Stimulated activated CD8-positive, alpha-beta memory T cell treated with anti-CD3 and anti-CD28 coated beads, Interleukin-2, amount 100 ng/mL, for 48 hours (primary cell): Measurements from ENCODE around the gene CCDC120.

Source experiments
- DNase-seq, 2 donors: peaks; one replicate each; pipeline ENCODE4 v3.0.0-alpha.2; 2020; ENCODE audit warnings: low read depth in 2 of 2

The CCDC120 gene, protein sequence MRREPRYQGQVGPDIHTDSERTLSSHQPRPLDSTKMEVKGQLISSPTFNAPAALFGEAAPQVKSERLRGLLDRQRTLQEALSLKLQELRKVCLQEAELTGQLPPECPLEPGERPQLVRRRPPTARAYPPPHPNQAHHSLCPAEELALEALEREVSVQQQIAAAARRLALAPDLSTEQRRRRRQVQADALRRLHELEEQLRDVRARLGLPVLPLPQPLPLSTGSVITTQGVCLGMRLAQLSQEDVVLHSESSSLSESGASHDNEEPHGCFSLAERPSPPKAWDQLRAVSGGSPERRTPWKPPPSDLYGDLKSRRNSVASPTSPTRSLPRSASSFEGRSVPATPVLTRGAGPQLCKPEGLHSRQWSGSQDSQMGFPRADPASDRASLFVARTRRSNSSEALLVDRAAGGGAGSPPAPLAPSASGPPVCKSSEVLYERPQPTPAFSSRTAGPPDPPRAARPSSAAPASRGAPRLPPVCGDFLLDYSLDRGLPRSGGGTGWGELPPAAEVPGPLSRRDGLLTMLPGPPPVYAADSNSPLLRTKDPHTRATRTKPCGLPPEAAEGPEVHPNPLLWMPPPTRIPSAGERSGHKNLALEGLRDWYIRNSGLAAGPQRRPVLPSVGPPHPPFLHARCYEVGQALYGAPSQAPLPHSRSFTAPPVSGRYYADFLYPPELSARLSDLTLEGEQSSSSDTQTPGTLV

DNA sequence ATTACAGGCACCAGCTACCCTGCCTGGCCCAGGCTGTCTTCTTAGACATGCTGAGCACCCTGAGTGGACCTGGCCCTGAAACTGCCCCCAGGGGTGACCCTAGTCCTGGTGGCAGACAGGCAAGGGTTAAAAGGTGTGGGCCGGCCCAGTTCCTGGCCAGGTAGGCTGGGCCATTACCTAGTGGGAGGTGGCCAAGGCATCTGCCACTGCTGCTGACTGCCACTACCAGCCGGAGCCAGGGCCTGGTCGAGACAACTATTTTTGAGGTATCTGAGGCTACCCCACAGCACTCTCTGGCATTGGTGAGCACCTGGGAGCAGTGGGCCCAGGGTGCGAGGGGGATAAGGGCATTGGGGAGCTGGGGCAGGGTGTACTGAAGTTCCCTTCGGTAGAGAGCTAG, at the start of gene CCDC120:
Gene CCDC120, plus strand, starts transcription at position 206 of the 400 bp plus-strand sequence. CDS start 3,043 bp downstream, outside the sequence.
- no peak for DNase-seq

DNA sequence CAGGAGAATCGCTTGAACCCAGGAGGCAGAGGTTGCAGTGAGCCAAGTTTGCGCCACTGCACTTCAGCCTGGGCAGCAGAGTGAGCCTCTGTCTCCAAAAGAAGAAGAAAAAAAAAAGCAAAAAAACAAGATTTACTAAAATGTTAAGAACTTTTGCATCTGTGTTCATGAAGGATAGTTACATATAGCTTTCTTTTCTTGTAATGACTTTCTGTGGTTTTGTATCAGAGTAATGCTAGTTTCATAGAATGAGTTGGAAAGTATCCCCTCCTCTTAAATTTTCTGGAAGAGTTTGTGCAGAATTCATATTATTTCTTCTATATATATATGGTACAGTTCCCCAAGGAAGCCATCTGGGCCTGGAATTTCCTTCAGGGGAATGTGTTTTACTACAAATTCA, 39.7 kb upstream of the CCDC120 start:
- DNase-seq, result no peak

DNA sequence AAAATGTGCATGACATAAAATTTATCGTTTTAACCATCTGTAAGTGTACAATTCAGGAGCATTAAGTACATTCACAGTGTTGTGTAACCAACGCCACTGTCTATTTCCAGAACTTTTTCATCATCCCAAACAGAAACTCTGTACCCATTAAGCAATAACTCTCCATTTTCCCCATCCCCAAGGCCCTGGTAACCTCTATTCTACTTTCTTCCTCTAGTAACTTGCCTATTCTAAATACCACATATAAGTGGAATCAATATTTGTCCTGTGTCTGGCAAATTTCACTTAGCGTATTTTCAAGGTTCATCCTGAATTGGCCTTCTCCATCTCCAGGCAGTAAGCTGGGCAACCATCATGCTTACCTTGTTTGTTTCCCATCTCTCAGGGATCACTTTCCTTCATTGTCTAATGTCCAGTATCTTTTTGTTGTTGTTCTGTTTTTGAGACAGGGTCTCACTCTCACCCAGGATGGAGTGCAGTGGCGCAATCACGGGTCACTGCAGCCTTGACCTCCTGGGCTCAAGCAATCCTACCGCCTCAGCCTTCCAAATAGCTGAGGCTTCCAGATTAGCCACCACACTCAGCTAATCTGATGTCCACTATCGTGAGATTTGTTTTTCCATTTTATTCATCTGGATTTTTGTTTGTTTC, 39.1 kb upstream of the CCDC120 start:
- DNase-seq, result no peak

DNA sequence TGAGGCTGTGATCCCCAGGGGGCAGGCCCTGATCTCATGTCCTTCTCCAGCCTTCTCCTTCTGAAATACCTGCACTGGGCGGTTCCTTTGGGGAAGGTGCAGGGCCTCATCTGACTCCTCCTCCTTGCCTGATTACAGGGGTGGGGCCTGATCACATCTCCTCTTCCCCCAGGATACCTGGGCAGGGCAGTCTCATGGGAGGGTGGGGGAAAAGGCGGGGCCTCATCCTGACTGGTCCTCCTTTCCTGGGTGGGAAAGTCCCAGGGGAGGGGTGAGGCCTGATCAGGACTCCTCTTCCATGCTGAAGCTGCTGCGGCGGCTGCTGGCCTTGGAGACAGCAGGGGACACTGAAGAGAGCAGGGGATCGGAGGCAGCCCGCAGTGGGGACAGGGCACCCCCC, 28.9 kb upstream of the CCDC120 start:
- no peak for DNase-seq

DNA sequence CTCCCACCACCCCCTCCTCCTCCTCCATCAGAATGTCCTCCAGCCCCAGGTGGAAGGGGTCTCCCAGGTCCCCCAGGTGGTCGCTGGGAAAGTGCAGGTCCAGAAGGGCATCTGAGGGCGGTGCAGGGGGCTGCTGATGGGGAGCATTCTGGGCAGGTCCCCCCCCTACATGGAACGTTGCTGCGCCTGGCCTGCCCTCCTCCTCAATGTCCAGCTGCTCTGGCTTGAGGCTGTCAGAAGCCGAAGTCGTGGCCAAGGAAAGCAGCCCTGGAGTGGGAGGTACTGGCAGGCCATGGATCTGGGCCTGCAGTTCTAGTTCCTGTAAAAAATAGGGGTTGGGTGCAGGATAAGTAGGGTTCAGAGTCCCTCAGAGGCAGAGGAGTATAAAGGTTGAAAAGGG, 28.5 kb upstream of the CCDC120 start:
- no peak for DNase-seq

DNA sequence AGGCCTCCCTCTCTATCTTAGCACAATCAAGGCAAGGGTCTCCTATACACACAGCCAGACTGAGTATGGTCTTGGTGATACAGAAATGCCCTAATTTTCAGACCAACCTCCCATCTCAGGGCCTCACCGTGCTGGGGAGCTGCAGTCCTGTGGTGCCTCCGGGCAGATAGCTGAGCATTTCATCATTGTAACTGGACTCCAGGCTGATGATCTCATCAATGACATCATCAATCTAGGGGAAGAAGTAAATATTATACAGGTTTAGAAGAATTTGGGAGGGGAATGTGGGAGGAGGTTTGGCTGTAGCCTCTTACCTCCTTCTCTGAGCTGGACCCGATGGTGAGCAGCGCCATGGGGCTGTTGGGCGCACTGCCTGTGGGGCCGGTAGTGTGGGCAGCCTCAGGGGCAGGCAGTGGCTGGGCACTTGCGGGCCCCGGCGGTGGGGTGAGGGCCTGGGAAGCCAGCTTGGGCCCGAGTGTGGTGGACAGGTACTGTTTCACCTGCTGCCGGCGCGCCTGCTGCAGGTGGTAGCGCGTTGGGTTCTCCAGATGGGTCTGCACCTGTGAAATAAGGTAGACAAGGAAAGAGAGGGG, 20.8 kb upstream of the CCDC120 start:
- no peak for DNase-seq

DNA sequence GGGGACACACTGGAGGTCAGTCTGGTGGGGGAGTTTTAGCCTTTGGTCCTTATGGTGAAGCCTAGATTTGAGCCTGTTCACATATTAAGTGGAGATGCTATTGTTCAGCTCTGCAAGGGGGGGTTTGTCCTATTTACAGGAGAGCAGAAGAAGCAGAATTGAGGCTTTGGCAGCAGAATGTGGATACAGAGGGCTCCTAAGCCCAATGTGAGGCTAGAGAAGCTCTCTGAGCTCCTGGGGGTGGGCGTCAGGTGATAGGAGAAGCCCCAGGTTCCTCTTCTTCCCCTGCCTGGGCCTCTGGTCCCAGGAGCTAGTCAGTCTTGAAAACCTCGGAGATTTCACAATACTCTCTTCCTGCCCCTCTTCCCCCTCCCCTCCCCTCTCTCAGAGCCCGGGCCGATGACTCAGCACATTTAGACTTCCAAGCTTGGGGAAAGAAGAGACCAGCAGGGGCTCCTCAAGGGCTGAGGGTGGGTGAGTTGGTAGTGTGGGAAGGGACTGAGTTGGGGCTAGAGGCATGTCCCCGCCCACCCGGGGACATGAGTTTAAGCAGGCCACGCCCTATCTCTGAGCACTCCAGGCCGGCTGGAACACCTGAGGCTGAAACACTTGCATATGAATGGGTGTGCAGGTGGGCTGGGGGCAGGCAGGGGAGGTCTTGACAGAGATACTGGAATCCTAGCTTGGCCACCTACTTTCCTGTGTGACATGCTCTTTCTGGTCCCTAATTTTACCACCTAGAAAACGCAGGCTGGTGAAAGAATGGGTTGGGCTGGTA, 19.0 kb upstream of the CCDC120 start:
- DNase-seq, result peak; percentile 7 to 26

DNA sequence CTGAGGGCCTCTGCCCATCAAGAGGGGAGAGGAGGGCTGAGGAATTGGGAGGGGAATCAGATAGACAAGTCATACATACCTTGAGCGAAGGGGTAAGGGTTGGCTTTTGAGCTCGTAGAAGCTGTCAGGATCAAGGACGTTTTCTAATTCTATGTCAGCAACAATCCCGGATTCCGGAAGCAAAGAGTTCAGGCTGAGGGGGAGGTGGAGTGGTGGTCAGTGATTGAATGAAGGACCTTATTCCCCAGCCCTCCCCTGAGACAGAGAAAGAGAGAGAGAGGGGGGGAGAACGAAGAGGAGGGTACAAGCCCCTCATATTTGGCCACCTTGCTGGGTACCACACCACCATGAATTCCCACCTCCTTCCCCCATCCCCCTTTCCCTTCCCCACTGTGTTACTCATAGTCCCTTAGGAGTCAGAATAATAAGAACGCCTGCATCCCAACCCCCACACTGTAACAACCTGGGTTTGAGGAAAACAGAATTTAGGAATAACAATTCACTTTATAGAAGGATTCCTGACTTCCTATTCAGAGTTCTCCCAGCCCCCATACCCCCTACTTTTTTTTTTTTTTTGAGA, 18.3 kb upstream of the CCDC120 start:
- no peak for DNase-seq

DNA sequence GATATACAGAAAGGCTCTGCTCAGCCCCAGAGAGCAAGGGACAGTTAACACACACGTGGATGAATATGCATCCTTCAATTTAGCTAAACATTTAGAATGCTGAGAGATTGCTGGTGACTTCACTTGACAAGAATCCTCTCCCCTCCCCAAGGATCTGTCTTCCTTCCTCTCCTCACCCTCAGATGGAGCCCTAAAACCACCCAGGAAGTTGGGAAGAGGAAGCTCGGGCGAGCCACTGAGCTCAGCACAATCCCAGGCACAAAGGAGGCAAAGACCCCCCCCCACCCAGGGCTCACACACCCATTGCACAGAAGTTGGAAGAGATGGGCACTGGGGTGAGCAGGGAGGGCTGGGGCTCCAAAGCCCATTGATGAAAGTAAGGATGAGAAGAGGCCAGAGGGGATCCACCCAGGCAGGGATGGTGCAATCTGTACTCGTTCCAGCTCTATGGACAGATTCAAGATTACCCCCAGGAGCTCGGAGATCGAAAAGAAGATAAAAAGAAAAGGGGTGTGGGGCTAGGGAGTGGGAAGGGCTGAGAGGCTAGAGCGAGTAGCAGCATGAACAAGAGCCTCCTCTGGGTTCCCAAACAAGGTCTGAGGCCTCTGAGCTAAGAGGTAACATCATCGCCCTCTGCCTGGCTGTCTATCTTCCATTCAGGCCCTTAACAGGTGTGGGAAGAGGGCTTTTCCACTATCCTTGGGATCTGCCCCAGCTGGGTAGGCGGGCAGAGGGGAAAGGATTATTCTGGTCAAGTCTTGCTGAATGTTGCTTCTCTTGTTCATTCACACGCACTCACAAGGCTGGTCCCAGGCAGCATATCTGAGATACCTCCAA, 16.8 kb upstream of the CCDC120 start:
- no peak for DNase-seq

DNA sequence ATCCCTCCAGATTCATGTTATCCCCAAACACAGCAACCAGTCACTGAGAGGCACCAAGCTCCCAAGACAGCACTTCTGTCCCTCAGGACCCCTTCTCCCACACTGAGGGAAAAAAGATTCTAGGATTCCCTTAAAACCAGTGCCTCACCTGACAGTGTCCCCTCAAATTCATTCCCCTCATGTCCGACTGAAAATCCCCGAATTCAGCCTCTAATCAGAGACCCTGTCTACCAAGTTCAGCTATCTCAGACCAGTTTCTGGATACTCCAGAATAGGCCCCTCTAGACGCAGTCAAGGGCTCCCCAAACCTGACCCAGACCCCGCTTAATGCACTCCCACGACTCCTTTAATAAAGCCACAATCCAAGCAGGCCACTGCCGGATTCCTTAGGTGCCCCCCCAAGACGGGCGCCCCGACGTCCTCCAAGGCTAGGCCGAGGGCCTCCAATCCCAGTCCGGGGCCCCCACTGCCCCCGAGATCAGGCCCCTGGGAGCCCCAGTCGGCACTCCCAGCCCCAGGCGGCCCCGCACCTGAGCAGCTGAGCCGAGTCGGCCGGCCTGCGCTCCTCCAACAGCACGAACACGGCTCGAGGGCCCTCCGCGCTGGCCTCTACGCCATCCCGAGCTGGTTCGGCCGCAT, 16.1 kb upstream of the CCDC120 start:
- no peak for DNase-seq

DNA sequence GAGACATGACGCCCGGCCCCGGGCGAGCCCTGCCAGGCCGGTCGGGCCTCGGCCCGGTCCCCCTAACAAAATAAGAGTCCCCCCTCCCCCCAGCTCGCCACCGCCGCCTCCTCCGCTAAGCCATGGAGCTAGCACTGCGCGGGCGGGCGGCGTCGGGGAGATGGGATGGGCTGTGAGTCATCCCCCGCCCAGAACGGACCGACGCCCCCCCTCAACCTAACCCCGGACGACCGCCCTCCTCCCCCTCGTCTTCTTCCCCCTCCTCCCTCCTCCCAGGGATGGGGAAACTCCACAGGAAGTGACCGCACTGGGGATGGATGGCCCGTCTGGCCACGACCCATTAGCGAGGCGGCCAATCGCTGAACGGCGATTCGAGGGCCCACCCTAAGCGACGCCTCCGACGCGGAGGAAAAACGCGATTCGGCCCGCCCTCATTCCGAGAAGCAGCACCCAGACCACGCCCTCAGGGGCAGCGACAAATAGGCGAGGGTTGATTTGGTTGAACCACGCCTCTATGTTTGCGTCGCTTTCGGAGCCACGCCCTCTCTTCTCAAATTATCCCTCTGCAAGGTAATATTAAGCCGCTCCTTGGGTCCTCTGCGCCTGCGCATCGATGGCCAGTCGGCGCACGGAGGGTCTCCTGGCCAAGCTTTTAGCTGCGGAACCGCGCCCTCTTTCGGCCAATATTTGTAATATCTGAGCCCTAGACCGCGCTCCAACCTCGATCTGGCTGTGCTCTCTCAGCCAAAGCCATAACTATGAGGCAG, 15.4 kb upstream of the CCDC120 start, which contains the start of gene TFE3:
Gene TFE3, minus strand, starts transcription at position 138 of the 767 bp plus-strand sequence. Its CDS starts 131 bp downstream, at position 7.
- DNase-seq, result peak; percentile 88 to 92

DNA sequence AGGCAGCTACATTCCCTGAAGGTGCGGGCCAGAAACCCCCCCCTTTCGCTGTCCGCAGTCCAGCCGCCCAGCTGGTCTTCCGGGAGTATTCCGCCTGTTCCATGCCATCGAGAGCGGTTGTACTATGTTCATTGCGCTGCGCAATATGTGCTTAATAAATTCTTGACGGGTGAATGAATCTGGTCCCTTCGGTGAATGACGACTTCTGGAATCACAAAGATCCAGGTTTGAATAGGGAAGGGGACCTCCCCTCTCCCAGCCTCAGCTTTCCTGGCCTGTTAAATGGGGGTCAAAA, 14.9 kb upstream of the CCDC120 start:
- no peak for DNase-seq

DNA sequence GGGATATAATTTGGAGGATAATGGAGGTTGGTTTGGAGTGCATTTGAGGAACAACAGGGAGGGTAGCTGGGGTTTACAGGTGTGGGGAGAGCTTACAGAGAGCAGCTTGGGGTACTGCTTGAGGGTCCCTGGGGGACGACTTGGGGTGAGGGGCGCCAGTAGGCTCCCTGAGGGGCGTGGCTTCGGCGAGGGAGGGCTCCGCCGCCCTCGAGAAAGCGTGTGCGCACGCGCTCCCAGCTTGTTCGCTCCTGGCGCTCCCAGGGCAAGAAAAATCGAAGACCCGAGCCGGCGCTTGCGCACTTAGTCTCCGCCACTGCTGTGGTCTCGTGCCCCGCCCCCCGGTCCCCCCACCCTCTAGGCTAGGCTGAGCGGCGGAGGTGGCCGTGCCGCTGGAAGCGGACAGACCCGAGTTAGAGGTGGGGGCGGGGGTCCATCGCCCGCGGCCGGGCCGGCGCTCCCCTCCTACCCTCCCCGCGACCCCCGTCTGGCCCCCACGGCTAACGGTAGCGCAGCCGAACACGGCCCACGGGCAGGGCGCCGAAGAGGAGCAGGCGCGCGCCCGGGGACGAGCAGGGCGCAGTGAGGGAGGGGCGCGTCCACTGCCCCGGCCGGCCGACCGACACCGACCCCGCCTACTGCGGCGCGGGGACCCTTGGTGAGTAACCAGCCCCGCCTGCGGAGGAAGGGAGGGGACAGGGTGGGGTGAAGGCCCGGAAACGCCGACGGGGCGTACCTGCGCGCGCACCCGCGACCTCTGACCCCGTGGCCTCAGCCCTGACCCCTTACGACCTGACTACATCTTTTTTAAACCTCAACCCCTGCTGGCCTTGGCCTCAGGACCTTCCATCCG, 5.4 kb upstream of the CCDC120 start:
- DNase-seq, result peak; percentile 43 to 51

DNA sequence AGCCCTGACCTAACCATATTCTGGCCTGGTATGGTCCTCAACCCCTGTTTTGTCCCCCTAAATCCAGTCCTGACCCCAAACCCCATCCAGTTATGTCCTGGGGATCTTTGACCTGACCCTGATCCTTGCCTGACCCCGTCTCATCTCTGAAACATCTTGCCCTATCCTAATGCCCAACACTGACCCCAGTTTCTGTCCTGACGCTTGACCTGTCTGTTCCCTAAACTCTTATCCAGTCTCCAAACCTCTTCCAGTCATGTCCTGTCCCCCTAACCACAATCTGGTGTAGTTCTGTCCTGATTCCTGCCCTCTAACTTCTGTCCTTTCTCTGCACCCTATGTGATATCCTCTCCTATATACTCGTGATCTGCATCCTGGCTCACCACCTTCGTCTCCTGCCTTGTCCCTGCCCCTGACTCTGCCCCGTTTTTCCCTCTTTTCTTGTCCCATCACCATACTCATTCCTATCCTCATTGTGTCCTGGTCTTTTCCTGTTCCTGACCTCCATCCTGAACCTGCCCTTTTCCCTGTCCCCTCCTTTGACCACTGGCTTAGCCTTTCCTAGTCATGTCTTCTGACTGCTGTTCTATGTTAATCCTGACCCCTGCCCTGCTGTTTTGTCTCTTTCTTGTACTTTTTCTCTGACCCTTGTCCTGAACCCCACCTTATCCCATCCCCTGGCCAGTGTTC, 4.6 kb upstream of the CCDC120 start:
- DNase-seq, result no peak

DNA sequence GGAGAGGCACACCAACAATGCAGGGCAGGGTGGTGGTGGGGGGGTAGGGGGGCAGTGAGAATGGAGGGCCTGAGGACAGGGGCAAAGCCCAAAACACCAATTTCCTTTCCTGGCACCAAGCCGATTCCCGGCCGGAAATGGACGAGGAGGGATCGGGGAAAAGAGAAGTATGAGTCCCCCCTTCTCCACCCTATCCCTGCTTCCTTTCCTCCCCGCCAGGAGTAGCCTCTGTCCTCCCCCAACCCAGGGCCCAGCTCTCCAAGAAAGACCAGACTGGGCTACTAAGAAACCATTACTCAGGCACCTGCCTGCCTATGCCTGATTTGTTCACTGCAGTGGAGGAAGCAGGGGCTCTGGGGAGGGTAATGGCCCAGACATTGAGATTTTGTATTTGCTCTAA, 402 bp downstream of the CCDC120 start:
- DNase-seq, result no peak

DNA sequence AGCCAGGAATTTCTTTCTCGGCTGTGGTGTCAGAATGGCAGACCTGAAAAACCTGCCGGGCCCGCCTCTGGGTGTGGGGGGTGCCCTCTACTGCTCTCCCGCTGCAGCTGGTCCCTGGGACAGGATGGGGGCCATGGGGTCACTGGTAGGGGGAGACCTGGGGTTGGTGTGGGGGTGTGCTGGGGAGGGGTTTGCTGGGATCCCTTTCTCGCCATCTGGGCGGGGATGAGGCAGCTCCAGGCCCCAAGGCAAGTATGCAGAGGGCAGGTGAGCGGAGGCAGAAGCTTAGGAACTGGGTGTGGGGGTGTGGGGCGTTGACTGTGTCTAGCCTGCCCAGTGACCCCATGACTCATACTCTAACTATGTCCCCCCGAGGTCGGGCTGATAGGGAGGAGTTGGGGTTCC, 884 bp downstream of the CCDC120 start:
- no peak for DNase-seq

DNA sequence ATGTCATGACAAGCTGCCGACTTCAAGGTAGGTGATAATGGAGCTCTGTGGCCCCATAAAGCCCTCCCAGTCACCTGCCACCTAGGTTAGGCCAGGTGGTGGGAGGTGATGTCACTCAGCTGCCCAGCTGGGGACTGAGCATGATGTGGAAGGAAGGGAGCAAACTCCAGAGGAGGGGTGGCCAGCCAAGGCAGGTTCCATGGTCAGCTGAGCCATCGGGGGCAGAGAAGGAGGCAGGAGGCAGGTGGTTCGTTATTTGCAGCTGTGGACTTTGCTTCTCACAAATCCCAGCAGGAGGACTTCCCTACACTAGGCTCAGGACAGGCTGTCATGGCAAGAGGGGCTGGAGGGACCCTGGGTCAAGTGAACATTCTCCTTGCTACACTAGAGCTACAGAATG, 2.1 kb downstream of the CCDC120 start:
- DNase-seq, result no peak

DNA sequence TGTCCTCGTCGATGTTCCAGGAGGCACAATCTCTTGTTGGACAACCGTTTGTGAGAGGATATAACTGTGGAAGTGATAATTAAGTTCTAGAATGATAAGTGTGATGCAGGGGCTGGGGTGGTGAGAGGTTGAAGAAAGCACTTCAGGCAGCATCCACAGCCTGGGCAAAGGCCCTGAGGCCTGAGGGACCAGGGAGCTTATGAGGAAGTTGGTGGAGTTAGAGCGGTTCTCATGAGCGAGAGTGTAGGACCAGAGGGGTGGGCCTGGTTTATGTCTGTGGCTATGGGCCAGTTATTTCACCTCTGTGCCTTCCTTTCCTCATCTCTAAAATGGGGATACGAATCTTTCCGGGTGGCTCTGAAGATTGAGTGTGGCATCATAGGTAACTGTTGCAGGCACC, 2.7 kb downstream of the CCDC120 start:
- DNase-seq, result no peak
